ENCODE data around the gene CCDC194.

DNA sequence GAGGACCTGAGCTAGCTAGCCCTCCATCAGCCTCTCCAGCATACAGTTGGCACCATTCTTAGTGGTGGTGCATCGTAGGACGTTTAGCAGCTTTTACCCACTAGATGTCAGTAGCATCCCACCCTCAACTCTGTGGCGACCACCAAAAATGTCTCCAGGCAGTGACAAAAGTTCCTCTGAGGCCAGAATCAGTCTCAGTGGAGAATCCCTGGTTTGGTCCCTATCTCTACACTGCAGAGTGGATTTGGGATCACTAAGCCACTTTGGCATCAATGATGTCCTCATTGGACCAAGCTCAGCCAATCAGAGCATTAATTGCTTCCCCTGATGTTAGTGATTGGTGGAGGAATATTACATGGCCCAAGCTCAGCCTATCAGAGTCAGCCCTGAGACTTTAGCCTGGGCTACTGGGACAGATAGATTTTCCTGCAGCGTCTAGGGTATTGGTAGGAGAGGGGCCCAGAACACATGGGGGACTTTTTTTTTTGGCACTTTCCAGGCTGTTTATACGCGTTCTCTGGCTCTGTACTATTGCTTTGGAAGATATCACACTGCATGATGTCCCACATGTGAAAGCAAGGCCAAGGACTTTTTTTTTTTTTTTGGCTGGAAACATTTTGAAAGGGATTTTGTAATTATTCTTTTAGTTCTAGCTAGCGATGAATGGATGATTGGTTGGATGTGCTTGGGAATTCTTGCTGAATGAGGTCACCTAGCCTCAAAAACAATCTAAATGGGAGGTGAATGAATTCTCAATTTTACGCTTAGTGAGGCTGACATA lies 47.4 kb upstream of the CCDC194 start:
- TF ChIP-seq, protein P1, sequence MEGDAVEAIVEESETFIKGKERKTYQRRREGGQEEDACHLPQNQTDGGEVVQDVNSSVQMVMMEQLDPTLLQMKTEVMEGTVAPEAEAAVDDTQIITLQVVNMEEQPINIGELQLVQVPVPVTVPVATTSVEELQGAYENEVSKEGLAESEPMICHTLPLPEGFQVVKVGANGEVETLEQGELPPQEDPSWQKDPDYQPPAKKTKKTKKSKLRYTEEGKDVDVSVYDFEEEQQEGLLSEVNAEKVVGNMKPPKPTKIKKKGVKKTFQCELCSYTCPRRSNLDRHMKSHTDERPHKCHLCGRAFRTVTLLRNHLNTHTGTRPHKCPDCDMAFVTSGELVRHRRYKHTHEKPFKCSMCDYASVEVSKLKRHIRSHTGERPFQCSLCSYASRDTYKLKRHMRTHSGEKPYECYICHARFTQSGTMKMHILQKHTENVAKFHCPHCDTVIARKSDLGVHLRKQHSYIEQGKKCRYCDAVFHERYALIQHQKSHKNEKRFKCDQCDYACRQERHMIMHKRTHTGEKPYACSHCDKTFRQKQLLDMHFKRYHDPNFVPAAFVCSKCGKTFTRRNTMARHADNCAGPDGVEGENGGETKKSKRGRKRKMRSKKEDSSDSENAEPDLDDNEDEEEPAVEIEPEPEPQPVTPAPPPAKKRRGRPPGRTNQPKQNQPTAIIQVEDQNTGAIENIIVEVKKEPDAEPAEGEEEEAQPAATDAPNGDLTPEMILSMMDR (IDR thresholded peaks at IDR 0.05; ENCODE audit: borderline replicate concordance, extremely low read depth, low read length, poor library complexity, severe bottlenecking): peak; percentile 83
- no peak for TF ChIP-seq EZH2 (IDR thresholded peaks at IDR 0.05; ENCODE audit: borderline replicate concordance, low read depth, low read length, severe bottlenecking)
